ENCODE data around the gene RRP15.

Gene RRP15

GRCh38 chr1:218297867-218298266, 12.8 kb downstream of the RRP15 start:
- Histone ChIP-seq H3K9me3 (ENCODE audit: control insufficient read depth, low read depth, low read length) (no peaks in the 10 kb centered on the region), H3K27ac (ENCODE audit: low read length) (no peak overlapping the region), H3K36me3 (ENCODE audit: control insufficient read depth, low read depth, low read length) (peaks cover 8% of the 10 kb centered on the region), H3K9ac (ENCODE audit: low read length) (no peak overlapping the region), H3K4me1 (ENCODE audit: control insufficient read depth, low read depth, low read length) (peaks cover 73% of the 10 kb centered on the region), H3K4me3 (ENCODE audit: low read length) (no peak overlapping the region), H3K27me3 (ENCODE audit: control insufficient read depth, insufficient read depth, low read length) (no peaks in the 10 kb centered on the region)

- H3K36me3 ChIP-seq (ENCODE audit: control insufficient read depth, low read depth, low read length), result peaks cover 8% of the 10 kb centered on the region
- no peaks in the 10 kb centered on the region for H3K27me3 ChIP-seq (ENCODE audit: control insufficient read depth, insufficient read depth, low read length)
- no peak overlapping the region for H3K4me3 ChIP-seq (ENCODE audit: low read length)
- no peak overlapping the region for H3K9ac ChIP-seq (ENCODE audit: low read length)
- H3K4me1 ChIP-seq (ENCODE audit: control insufficient read depth, low read depth, low read length), result peaks cover 75% of the 10 kb centered on the region
- H3K9me3 ChIP-seq (ENCODE audit: control insufficient read depth, low read depth, low read length), result no peaks in the 10 kb centered on the region
- H3K27ac ChIP-seq (ENCODE audit: low read length), result no peak overlapping the region
Observed at GRCh38 chr1:218298398-218298797, 13.3 kb downstream of the RRP15 start.

GRCh38 chr1:218299416-218299815, 14.3 kb downstream of the RRP15 start:
- Histone ChIP-seq H3K4me3 (ENCODE audit: low read length) (no peak overlapping the region), H3K27me3 (ENCODE audit: control insufficient read depth, insufficient read depth, low read length) (no peaks in the 10 kb centered on the region), H3K9me3 (ENCODE audit: control insufficient read depth, low read depth, low read length) (no peaks in the 10 kb centered on the region), H3K27ac (ENCODE audit: low read length) (no peak overlapping the region), H3K9ac (ENCODE audit: low read length) (no peak overlapping the region), H3K36me3 (ENCODE audit: control insufficient read depth, low read depth, low read length) (peaks cover 4% of the 10 kb centered on the region), H3K4me1 (ENCODE audit: control insufficient read depth, low read depth, low read length) (peaks cover 81% of the 10 kb centered on the region)

- no peaks in the 10 kb centered on the region for H3K9me3 ChIP-seq (ENCODE audit: control insufficient read depth, low read depth, low read length)
- peak overlapping the region; percentile 19 for H3K4me3 ChIP-seq (ENCODE audit: low read length)
- no peaks in the 10 kb centered on the region for H3K27me3 ChIP-seq (ENCODE audit: control insufficient read depth, insufficient read depth, low read length)
- H3K4me1 ChIP-seq (ENCODE audit: control insufficient read depth, low read depth, low read length), result peaks cover 77% of the 10 kb centered on the region
- no peak overlapping the region for H3K9ac ChIP-seq (ENCODE audit: low read length)
- H3K36me3 ChIP-seq (ENCODE audit: control insufficient read depth, low read depth, low read length), result peaks cover 10% of the 10 kb centered on the region
- peak overlapping the region; percentile 40 for H3K27ac ChIP-seq (ENCODE audit: low read length)
Observed at GRCh38 chr1:218301217-218301616, 16.1 kb downstream of the RRP15 start.

- Histone ChIP-seq H3K4me1 (ENCODE audit: control insufficient read depth, low read depth, low read length) (peaks cover 71% of the 10 kb centered on the region), H3K36me3 (ENCODE audit: control insufficient read depth, low read depth, low read length) (peaks cover 12% of the 10 kb centered on the region), H3K9ac (ENCODE audit: low read length) (no peak overlapping the region), H3K27ac (ENCODE audit: low read length) (no peak overlapping the region), H3K9me3 (ENCODE audit: control insufficient read depth, low read depth, low read length) (no peaks in the 10 kb centered on the region), H3K4me3 (ENCODE audit: low read length) (no peak overlapping the region), H3K27me3 (ENCODE audit: control insufficient read depth, insufficient read depth, low read length) (no peaks in the 10 kb centered on the region)
Observed at GRCh38 chr1:218302155-218302554, 17.1 kb downstream of the RRP15 start.

GRCh38 chr1:218303176-218303879, 18.2 kb downstream of the RRP15 start:
- Histone ChIP-seq H3K4me3 (ENCODE audit: low read length) (no peak overlapping the region), H3K27ac (ENCODE audit: low read length) (no peak overlapping the region), H3K36me3 (ENCODE audit: control insufficient read depth, low read depth, low read length) (peaks cover 19% of the 10 kb centered on the region), H3K27me3 (ENCODE audit: control insufficient read depth, insufficient read depth, low read length) (no peaks in the 10 kb centered on the region), H3K9me3 (ENCODE audit: control insufficient read depth, low read depth, low read length) (no peaks in the 10 kb centered on the region), H3K4me1 (ENCODE audit: control insufficient read depth, low read depth, low read length) (peaks cover 59% of the 10 kb centered on the region), H3K9ac (ENCODE audit: low read length) (no peak overlapping the region)

- no peak overlapping the region for H3K9ac ChIP-seq (ENCODE audit: low read length)
- H3K27ac ChIP-seq (ENCODE audit: low read length), result no peak overlapping the region
Observed at GRCh38 chr1:218304281-218305039, 19.4 kb downstream of the RRP15 start.

GRCh38 chr1:218305472-218306064, 20.5 kb downstream of the RRP15 start:
- Histone ChIP-seq H3K27me3 (ENCODE audit: control insufficient read depth, insufficient read depth, low read length) (no peaks in the 10 kb centered on the region), H3K9ac (ENCODE audit: low read length) (no peak overlapping the region), H3K4me1 (ENCODE audit: control insufficient read depth, low read depth, low read length) (peaks cover 37% of the 10 kb centered on the region)

More at GRCh38 chr1:218304281-218305039, 19.4 kb downstream of the RRP15 start:
- H3K4me3 ChIP-seq (ENCODE audit: low read length), result no peak overlapping the region
- H3K27me3 ChIP-seq (ENCODE audit: control insufficient read depth, insufficient read depth, low read length), result no peaks in the 10 kb centered on the region
- H3K4me1 ChIP-seq (ENCODE audit: control insufficient read depth, low read depth, low read length), result peaks cover 48% of the 10 kb centered on the region
- H3K9me3 ChIP-seq (ENCODE audit: control insufficient read depth, low read depth, low read length), result no peaks in the 10 kb centered on the region
- peaks cover 19% of the 10 kb centered on the region for H3K36me3 ChIP-seq (ENCODE audit: control insufficient read depth, low read depth, low read length)

GRCh38 chr1:218312509-218312908, 27.4 kb downstream of the RRP15 start:
- Histone ChIP-seq H3K27me3 (ENCODE audit: control insufficient read depth, insufficient read depth, low read length) (no peaks in the 10 kb centered on the region), H3K9me3 (ENCODE audit: control insufficient read depth, low read depth, low read length) (no peaks in the 10 kb centered on the region), H3K9ac (ENCODE audit: low read length) (no peak overlapping the region), H3K4me3 (ENCODE audit: low read length) (no peak overlapping the region), H3K27ac (ENCODE audit: low read length) (no peak overlapping the region), H3K36me3 (ENCODE audit: control insufficient read depth, low read depth, low read length) (peaks cover 3% of the 10 kb centered on the region), H3K4me1 (ENCODE audit: control insufficient read depth, low read depth, low read length) (peaks cover 13% of the 10 kb centered on the region)

More at GRCh38 chr1:218305472-218306064, 20.5 kb downstream of the RRP15 start:
- Histone ChIP-seq H3K9me3 (ENCODE audit: control insufficient read depth, low read depth, low read length) (no peaks in the 10 kb centered on the region), H3K4me3 (ENCODE audit: low read length) (no peak overlapping the region), H3K36me3 (ENCODE audit: control insufficient read depth, low read depth, low read length) (peaks cover 19% of the 10 kb centered on the region), H3K27ac (ENCODE audit: low read length) (no peak overlapping the region)

- H3K4me3 ChIP-seq (ENCODE audit: low read length), result no peak overlapping the region
- no peak overlapping the region for H3K9ac ChIP-seq (ENCODE audit: low read length)
- H3K4me1 ChIP-seq (ENCODE audit: control insufficient read depth, low read depth, low read length), result peaks cover 13% of the 10 kb centered on the region
- H3K36me3 ChIP-seq (ENCODE audit: control insufficient read depth, low read depth, low read length), result peaks cover 3% of the 10 kb centered on the region
- no peaks in the 10 kb centered on the region for H3K9me3 ChIP-seq (ENCODE audit: control insufficient read depth, low read depth, low read length)
- no peaks in the 10 kb centered on the region for H3K27me3 ChIP-seq (ENCODE audit: control insufficient read depth, insufficient read depth, low read length)
- no peak overlapping the region for H3K27ac ChIP-seq (ENCODE audit: low read length)
Observed at GRCh38 chr1:218314316-218314715, 29.2 kb downstream of the RRP15 start.

GRCh38 chr1:218315638-218316037, 30.5 kb downstream of the RRP15 start:
- Histone ChIP-seq H3K27ac (ENCODE audit: low read length) (no peak overlapping the region), H3K27me3 (ENCODE audit: control insufficient read depth, insufficient read depth, low read length) (no peaks in the 10 kb centered on the region), H3K4me1 (ENCODE audit: control insufficient read depth, low read depth, low read length) (peaks cover 13% of the 10 kb centered on the region), H3K4me3 (ENCODE audit: low read length) (no peak overlapping the region), H3K9me3 (ENCODE audit: control insufficient read depth, low read depth, low read length) (no peaks in the 10 kb centered on the region), H3K9ac (ENCODE audit: low read length) (no peak overlapping the region), H3K36me3 (ENCODE audit: control insufficient read depth, low read depth, low read length) (peaks cover 6% of the 10 kb centered on the region)
